GM12865 (cell line): ENCODE data around the gene OR1S1.
"Not testable (repeated sequence)": the region's sequence is repeated elsewhere in the genome, so short reads cannot be mapped to it uniquely, and the experiment has no call there.

Source experiments
- DNase-seq: peaks from one replicate; pipeline ENCODE4 v3.0.0; 2010; ENCODE audit warnings: low read depth
- H3K4me3 ChIP-seq: 2 replicates; pipeline ENCODE4 v1.5.1; 2011; ENCODE audit warnings: mild to moderate bottlenecking, low read depth, low read length, control low read depth
- CTCF ChIP-seq: IDR thresholded peaks from 2 replicates; pipeline ENCODE4 v1.5.1; 2011; ENCODE audit warnings: low read length, control low read depth, low read depth, inconsistent platforms; ENCODE audit not compliant: insufficient read depth; ENCODE audit errors: missing control alignments

The OR1S1 gene

GRCh38 chr11:58212420-58212819 lies at the start of gene OR1S1:
Gene OR1S1, plus strand, starts transcription at chr11:58212720.
- H3K4me3 ChIP-seq, DNase-seq: not testable (repeated sequence)

- TF ChIP-seq CTCF: no peak
- no peak for DNase-seq
- no peak overlapping the region for H3K4me3 ChIP-seq
These were observed 48.1 kb upstream of the OR1S1 start for GRCh38 chr11:58164389-58164788.

- TF ChIP-seq CTCF: no peak
- DNase-seq: no peak
- no peak overlapping the region for H3K4me3 ChIP-seq
These were observed 47.5 kb upstream of the OR1S1 start for GRCh38 chr11:58164990-58165389.

GRCh38 chr11:58165504-58166106 lies 46.9 kb upstream of the OR1S1 start:
- no peak overlapping the region for H3K4me3 ChIP-seq
- DNase-seq: no peak
- TF ChIP-seq CTCF: no peak

GRCh38 chr11:58177409-58178054 lies 35.0 kb upstream of the OR1S1 start:
- no peak for DNase-seq
- H3K4me3 ChIP-seq: no peak overlapping the region
- TF ChIP-seq CTCF: no peak

GRCh38 chr11:58178444-58178843 lies 34.1 kb upstream of the OR1S1 start:
- TF ChIP-seq CTCF: no peak
- no peak for DNase-seq
- H3K4me3 ChIP-seq: no peak overlapping the region

- TF ChIP-seq CTCF: no peak
- no peak overlapping the region for H3K4me3 ChIP-seq
- DNase-seq: no peak
These were observed 32.9 kb upstream of the OR1S1 start for GRCh38 chr11:58179648-58180047.
